GM19035 (cell line): ENCODE data around the gene ARL10.
"Not testable (repeated sequence)": the region's sequence is repeated elsewhere in the genome, so short reads cannot be mapped to it uniquely, and the experiment has no call there.

ENCODE experiments used
- ATAC-seq: cut with Tn5 transposase; IDR thresholded peaks from one replicate; pipeline ENCODE4 v1.9.1; 2021; ENCODE audit not compliant: unreplicated experiment

Gene ARL10

GRCh38 chr5:176388444-176389134 is 23.3 kb downstream of the ARL10 start, which contains the start of the genes HIGD2A and NOP16:
TSS of gene HIGD2A (plus strand) at chr5:176388751. CDS start at chr5:176388820, 69 bp downstream.
TSS of gene NOP16 (minus strand) at chr5:176388598. CDS start at chr5:176388539, 59 bp downstream.
- peak; percentile 85 for ATAC-seq

- peak; percentile 33 for ATAC-seq
Measured at GRCh38 chr5:176389135-176390123, 24.1 kb downstream of the ARL10 start.

- no peak for ATAC-seq
Measured at GRCh38 chr5:176391479-176391878, 26.2 kb downstream of the ARL10 start.

GRCh38 chr5:176391999-176392398 is 26.7 kb downstream of the ARL10 start:
- ATAC-seq = no peak

GRCh38 chr5:176392526-176392925 is 27.2 kb downstream of the ARL10 start:
- ATAC-seq = no peak

- no peak for ATAC-seq
Measured at GRCh38 chr5:176394096-176394495, 28.8 kb downstream of the ARL10 start.

GRCh38 chr5:176394881-176395675 is 29.8 kb downstream of the ARL10 start:
- ATAC-seq = no peak

GRCh38 chr5:176396330-176396729 is 31.0 kb downstream of the ARL10 start:
- ATAC-seq = no peak

- ATAC-seq = no peak
Measured at GRCh38 chr5:176397736-176398420, 32.6 kb downstream of the ARL10 start.

- no peak for ATAC-seq
Measured at GRCh38 chr5:176400382-176401156, 35.3 kb downstream of the ARL10 start.

- no peak for ATAC-seq
Measured at GRCh38 chr5:176401281-176402205, 36.3 kb downstream of the ARL10 start.

- no peak for ATAC-seq
Measured at GRCh38 chr5:176405656-176406435, 40.6 kb downstream of the ARL10 start.

GRCh38 chr5:176406436-176407052 is 41.3 kb downstream of the ARL10 start:
- no peak for ATAC-seq

- no peak for ATAC-seq
Measured at GRCh38 chr5:176407456-176408251, 42.4 kb downstream of the ARL10 start.

- not testable (repeated sequence) for ATAC-seq
Measured at GRCh38 chr5:176408252-176408573, 42.9 kb downstream of the ARL10 start.

- no peak for ATAC-seq
Measured at GRCh38 chr5:176408590-176408989, 43.3 kb downstream of the ARL10 start.

- ATAC-seq = no peak
Measured at GRCh38 chr5:176409765-176410164, 44.5 kb downstream of the ARL10 start.
